ENCODE data around the gene TMEM11. TPM values are rescaled to one million over a fixed set of nuclear protein-coding genes. Genes with fewer than 3 reads are reported as not detected.

Gene TMEM11
- total RNA-seq, 1 donor from 2014 or later = 24.7 TPM

- no peaks in the 10 kb centered on the region for H3K9me3 Mint-ChIP-seq (ENCODE audit: low read depth)
- no peak overlapping the region for H3K27ac Mint-ChIP-seq (ENCODE audit: unreplicated experiment)
- H3K27me3 Mint-ChIP-seq (ENCODE audit: low read depth) = no peaks in the 10 kb centered on the region
- no peaks in the 10 kb centered on the region for H3K36me3 Mint-ChIP-seq (ENCODE audit: low read depth)
- H3K4me3 Mint-ChIP-seq (ENCODE audit: unreplicated experiment) = no peak overlapping the region
- no peak for DNase-seq (ENCODE audit: low spot score)
- H3K4me1 Mint-ChIP-seq (ENCODE audit: low read depth) = peaks cover 21% of the 10 kb centered on the region
- no peak for TF ChIP-seq CTCF (IDR thresholded peaks at IDR 0.05)
Measured at GRCh38 chr17:21246698-21247097, 32.7 kb upstream of the TMEM11 start.

GRCh38 chr17:21245639-21246084, 31.7 kb upstream of the TMEM11 start:
- peaks cover 10% of the 10 kb centered on the region for H3K4me1 Mint-ChIP-seq (ENCODE audit: low read depth)
- H3K27me3 Mint-ChIP-seq (ENCODE audit: low read depth) = no peaks in the 10 kb centered on the region
- H3K36me3 Mint-ChIP-seq (ENCODE audit: low read depth) = no peaks in the 10 kb centered on the region
- DNase-seq (ENCODE audit: low spot score) = no peak
- no peaks in the 10 kb centered on the region for H3K9me3 Mint-ChIP-seq (ENCODE audit: low read depth)
- no peak overlapping the region for H3K4me3 Mint-ChIP-seq (ENCODE audit: unreplicated experiment)
- H3K27ac Mint-ChIP-seq (ENCODE audit: unreplicated experiment) = no peak overlapping the region
- no peak for TF ChIP-seq CTCF (IDR thresholded peaks at IDR 0.05)

- Mint-ChIP-seq H3K9me3 (ENCODE audit: low read depth) (no peaks in the 10 kb centered on the region), H3K36me3 (ENCODE audit: low read depth) (no peaks in the 10 kb centered on the region), H3K4me3 (ENCODE audit: unreplicated experiment) (no peak overlapping the region), H3K27me3 (ENCODE audit: low read depth) (no peaks in the 10 kb centered on the region), H3K4me1 (ENCODE audit: low read depth) (no peaks in the 10 kb centered on the region), H3K27ac (ENCODE audit: unreplicated experiment) (no peak overlapping the region)
- no peak for DNase-seq (ENCODE audit: low spot score)
- TF ChIP-seq CTCF (IDR thresholded peaks at IDR 0.05) = no peak
Measured at GRCh38 chr17:21243516-21244303, 29.7 kb upstream of the TMEM11 start.

- no peaks in the 10 kb centered on the region for H3K4me1 Mint-ChIP-seq (ENCODE audit: low read depth)
- H3K36me3 Mint-ChIP-seq (ENCODE audit: low read depth) = no peaks in the 10 kb centered on the region
- no peak overlapping the region for H3K4me3 Mint-ChIP-seq (ENCODE audit: unreplicated experiment)
- H3K9me3 Mint-ChIP-seq (ENCODE audit: low read depth) = no peaks in the 10 kb centered on the region
- no peak overlapping the region for H3K27ac Mint-ChIP-seq (ENCODE audit: unreplicated experiment)
- no peak for TF ChIP-seq CTCF (IDR thresholded peaks at IDR 0.05)
- DNase-seq (ENCODE audit: low spot score) = no peak
- no peaks in the 10 kb centered on the region for H3K27me3 Mint-ChIP-seq (ENCODE audit: low read depth)
Measured at GRCh38 chr17:21242780-21243515, 29.0 kb upstream of the TMEM11 start.

GRCh38 chr17:21242026-21242697, 28.2 kb upstream of the TMEM11 start:
- Mint-ChIP-seq H3K27me3 (ENCODE audit: low read depth) (no peaks in the 10 kb centered on the region), H3K27ac (ENCODE audit: unreplicated experiment) (no peak overlapping the region), H3K36me3 (ENCODE audit: low read depth) (no peaks in the 10 kb centered on the region), H3K9me3 (ENCODE audit: low read depth) (no peaks in the 10 kb centered on the region), H3K4me3 (ENCODE audit: unreplicated experiment) (no peak overlapping the region), H3K4me1 (ENCODE audit: low read depth) (no peaks in the 10 kb centered on the region)
- TF ChIP-seq CTCF (IDR thresholded peaks at IDR 0.05) = no peak
- no peak for DNase-seq (ENCODE audit: low spot score)

Measured in chondrocyte (in vitro differentiated cells).